DOHH2 (cell line): ENCODE data around the gene SERPINB12.

ENCODE experiments used
- H3F3A ChIP-seq: fragments of 200-600 bp; sonication (generic), shearing (Covaris generic); 2 replicates; pipeline ENCODE4 v1.6.0; 2016; ENCODE audit warnings: antibody characterized with exemption, mild to moderate bottlenecking; ENCODE audit not compliant: control insufficient read depth, insufficient read depth
- H3K27ac ChIP-seq: fragments of 200-600 bp; sonication (generic); 2 replicates; pipeline ENCODE4 v1.5.1; 2014; ENCODE audit warnings: low read depth, mild to moderate bottlenecking, low read length, moderate library complexity
- H3K27me3 ChIP-seq: fragments of 200-600 bp; sonication (generic); 2 replicates; pipeline ENCODE4 v1.6.1; 2014; ENCODE audit warnings: mild to moderate bottlenecking, low read length, mixed read lengths; ENCODE audit not compliant: control insufficient read depth
- H3K36me3 ChIP-seq: fragments of 200-600 bp; sonication (generic); 2 replicates; pipeline ENCODE4 v1.6.1; 2014; ENCODE audit warnings: mild to moderate bottlenecking, low read length, moderate library complexity, mixed read lengths; ENCODE audit not compliant: control insufficient read depth
- H3K4me1 ChIP-seq: fragments of 200-600 bp; sonication (generic); 2 replicates; pipeline ENCODE4 v1.6.1; 2014; ENCODE audit warnings: mild to moderate bottlenecking, low read length, mixed read lengths; ENCODE audit not compliant: control insufficient read depth
- H3K4me2 ChIP-seq: fragments of 200-600 bp; sonication (generic); 2 replicates; pipeline ENCODE4 v1.6.0; 2014; ENCODE audit warnings: mild to moderate bottlenecking, low read length, moderate library complexity
- H3K4me3 ChIP-seq: fragments of 200-600 bp; sonication (generic); 2 replicates; pipeline ENCODE4 v1.5.1; 2014; ENCODE audit warnings: mild to moderate bottlenecking, low read length, mixed read lengths
- H3K79me2 ChIP-seq: fragments of 200-600 bp; sonication (generic); 2 replicates; pipeline ENCODE4 v1.6.1; 2014; ENCODE audit warnings: mild to moderate bottlenecking, low read length, mixed read lengths; ENCODE audit not compliant: control insufficient read depth
- H3K9me2 ChIP-seq: fragments of 200-600 bp; sonication (generic); replicated peaks from 2 replicates; pipeline ENCODE4 v1.6.1; 2014; ENCODE audit warnings: mild to moderate bottlenecking, low read length, mixed read lengths; ENCODE audit not compliant: control insufficient read depth
- H3K9me3 ChIP-seq: fragments of 200-600 bp; sonication (generic); 2 replicates; pipeline ENCODE4 v1.6.1; 2014; ENCODE audit warnings: antibody characterized with exemption, low read length, mixed read lengths; ENCODE audit not compliant: control insufficient read depth, insufficient read depth
- H4K20me1 ChIP-seq: fragments of 200-600 bp; sonication (generic); 2 replicates; pipeline ENCODE4 v1.6.0; 2014; ENCODE audit warnings: low read depth, mild to moderate bottlenecking, antibody characterized with exemption, low read length, moderate library complexity; ENCODE audit not compliant: control insufficient read depth, insufficient read depth
- EZH2phosphoT487 ChIP-seq: fragments of 200-600 bp; sonication (generic); IDR thresholded peaks from 2 replicates; pipeline ENCODE4 v1.6.1; 2017; ENCODE audit warnings: borderline replicate concordance, mild to moderate bottlenecking, antibody characterized with exemption, low read length, moderate library complexity, mixed read lengths
- TF ChIP-seq, protein P1 (sequence below): fragments of 200-600 bp; sonication (generic); IDR thresholded peaks from one replicate; pipeline ENCODE4 v1.5.1; 2014; ENCODE audit warnings: antibody characterized with exemption, mild to moderate bottlenecking, low read depth, low read length; ENCODE audit not compliant: poor library complexity, severe bottlenecking

SERPINB12 gene

DNA sequence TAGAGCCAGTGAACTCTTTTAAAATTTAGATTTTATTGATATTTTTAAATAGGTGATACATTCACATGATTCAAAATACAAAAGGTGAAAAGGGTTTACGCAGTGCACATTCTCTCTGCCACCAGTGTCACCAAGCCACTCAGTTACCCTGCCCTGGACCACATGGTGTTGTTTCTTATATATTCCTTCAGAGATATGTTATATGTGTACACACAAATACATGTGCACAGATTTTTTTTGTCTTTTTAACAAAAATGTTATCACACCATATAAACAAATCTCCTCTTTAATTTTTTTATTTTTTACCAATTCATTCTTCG, 75.7 kb downstream of the SERPINB12 start:
- Histone ChIP-seq H4K20me1 (no peaks in the 10 kb centered on the region), H3K79me2 (no peaks in the 10 kb centered on the region), H3K9me3 (no peaks in the 10 kb centered on the region), H3K27ac (no peak overlapping the region), H3K9me2 (no peaks in the 10 kb centered on the region), H3K4me3 (no peak overlapping the region), H3K4me2 (no peak overlapping the region), H3K36me3 (no peaks in the 10 kb centered on the region), H3K27me3 (no peaks in the 10 kb centered on the region), H3K4me1 (no peaks in the 10 kb centered on the region), H3F3A (no peaks in the 10 kb centered on the region)
- TF ChIP-seq EZH2phosphoT487, result no peak
- TF ChIP-seq, protein P1, sequence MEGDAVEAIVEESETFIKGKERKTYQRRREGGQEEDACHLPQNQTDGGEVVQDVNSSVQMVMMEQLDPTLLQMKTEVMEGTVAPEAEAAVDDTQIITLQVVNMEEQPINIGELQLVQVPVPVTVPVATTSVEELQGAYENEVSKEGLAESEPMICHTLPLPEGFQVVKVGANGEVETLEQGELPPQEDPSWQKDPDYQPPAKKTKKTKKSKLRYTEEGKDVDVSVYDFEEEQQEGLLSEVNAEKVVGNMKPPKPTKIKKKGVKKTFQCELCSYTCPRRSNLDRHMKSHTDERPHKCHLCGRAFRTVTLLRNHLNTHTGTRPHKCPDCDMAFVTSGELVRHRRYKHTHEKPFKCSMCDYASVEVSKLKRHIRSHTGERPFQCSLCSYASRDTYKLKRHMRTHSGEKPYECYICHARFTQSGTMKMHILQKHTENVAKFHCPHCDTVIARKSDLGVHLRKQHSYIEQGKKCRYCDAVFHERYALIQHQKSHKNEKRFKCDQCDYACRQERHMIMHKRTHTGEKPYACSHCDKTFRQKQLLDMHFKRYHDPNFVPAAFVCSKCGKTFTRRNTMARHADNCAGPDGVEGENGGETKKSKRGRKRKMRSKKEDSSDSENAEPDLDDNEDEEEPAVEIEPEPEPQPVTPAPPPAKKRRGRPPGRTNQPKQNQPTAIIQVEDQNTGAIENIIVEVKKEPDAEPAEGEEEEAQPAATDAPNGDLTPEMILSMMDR, result no peak
